Loucy (cell line): ENCODE data around the gene ALDH1A2.
"Not testable (repeated sequence)": the region's sequence is repeated elsewhere in the genome, so short reads cannot be mapped to it uniquely, and the experiment has no call there.

ENCODE experiments used
- H2AFZ ChIP-seq: fragments of 200-600 bp; sonication (generic); 2 replicates; pipeline ENCODE4 v1.6.0; 2016; ENCODE audit warnings: antibody characterized with exemption, mild to moderate bottlenecking, low read length, moderate library complexity
- H3F3A ChIP-seq: fragments of 200-600 bp; 2 replicates; pipeline ENCODE4 v1.6.0; 2016; ENCODE audit warnings: antibody characterized with exemption, low read depth, mild to moderate bottlenecking
- H3K27me3 ChIP-seq: fragments of 200-600 bp; sonication (generic); 2 replicates; pipeline ENCODE4 v1.6.1; 2014; ENCODE audit warnings: low read length, mild to moderate bottlenecking; ENCODE audit not compliant: insufficient read depth, poor library complexity, severe bottlenecking
- H3K36me3 ChIP-seq: fragments of 200-600 bp; sonication (generic); 2 replicates; pipeline ENCODE4 v1.6.1; 2016; ENCODE audit warnings: low read length; ENCODE audit not compliant: insufficient read depth
- H3K4me1 ChIP-seq: fragments of 200-600 bp; sonication (generic); 2 replicates; pipeline ENCODE4 v1.5.1; 2014; ENCODE audit warnings: low read length, mild to moderate bottlenecking; ENCODE audit not compliant: insufficient read depth, poor library complexity, severe bottlenecking
- H3K4me2 ChIP-seq: fragments of 200-600 bp; sonication (generic); 2 replicates; pipeline ENCODE4 v1.6.0; 2014; ENCODE audit warnings: antibody characterized with exemption, low read length, low read depth, mild to moderate bottlenecking; ENCODE audit not compliant: poor library complexity, severe bottlenecking
- H3K4me3 ChIP-seq: fragments of 200-600 bp; sonication (generic); 2 replicates; pipeline ENCODE4 v1.5.1; 2014; ENCODE audit warnings: low read length, mild to moderate bottlenecking, mixed read lengths; ENCODE audit not compliant: poor library complexity, severe bottlenecking
- H3K79me2 ChIP-seq: fragments of 200-600 bp; sonication (generic); 2 replicates; pipeline ENCODE4 v1.6.1; 2014; ENCODE audit warnings: low read length; ENCODE audit not compliant: insufficient read depth
- H3K9ac ChIP-seq: fragments of 200-600 bp; sonication (generic); 2 replicates; pipeline ENCODE4 v1.6.0; 2014; ENCODE audit warnings: mild to moderate bottlenecking, low read depth, low read length, moderate library complexity; ENCODE audit not compliant: poor library complexity, severe bottlenecking
- H3K9me2 ChIP-seq: fragments of 200-600 bp; sonication (generic); replicated peaks from 2 replicates; pipeline ENCODE4 v1.6.1; 2016; ENCODE audit warnings: low read depth, low read length, mixed read lengths
- H3K9me3 ChIP-seq: fragments of 200-600 bp; sonication (generic); 2 replicates; pipeline ENCODE4 v1.6.1; 2014; ENCODE audit warnings: mild to moderate bottlenecking, antibody characterized with exemption, low read length, low read depth; ENCODE audit not compliant: insufficient read depth
- H4K20me1 ChIP-seq: fragments of 200-600 bp; sonication (generic); 2 replicates; pipeline ENCODE4 v1.6.0; 2014; ENCODE audit warnings: antibody characterized with exemption, low read length, mild to moderate bottlenecking; ENCODE audit not compliant: insufficient read depth, poor library complexity, severe bottlenecking
- EZH2phosphoT487 ChIP-seq: fragments of 200-600 bp; IDR thresholded peaks from 2 replicates; pipeline ENCODE4 v1.6.1; 2018; ENCODE audit warnings: antibody characterized with exemption, mild to moderate bottlenecking, moderate library complexity, borderline replicate concordance
- TF ChIP-seq, protein P1 (sequence below): fragments of 200-600 bp; sonication (generic); conservative IDR thresholded peaks from 2 replicates; pipeline ENCODE4 v1.5.1; 2014; ENCODE audit warnings: mild to moderate bottlenecking, antibody characterized with exemption, low read length

ALDH1A2 gene

GRCh38 chr15:58083526-58083925, 18.0 kb upstream of the ALDH1A2 start:
- H3K36me3 ChIP-seq = no peaks in the 10 kb centered on the region
- no peaks in the 10 kb centered on the region for H3K9me3 ChIP-seq
- no peak overlapping the region for H3K4me2 ChIP-seq
- no peaks in the 10 kb centered on the region for H3F3A ChIP-seq
- H3K4me3 ChIP-seq = no peak overlapping the region
- no peak overlapping the region for H3K9ac ChIP-seq
- H3K9me2 ChIP-seq = no peaks in the 10 kb centered on the region
- TF ChIP-seq, protein P1, sequence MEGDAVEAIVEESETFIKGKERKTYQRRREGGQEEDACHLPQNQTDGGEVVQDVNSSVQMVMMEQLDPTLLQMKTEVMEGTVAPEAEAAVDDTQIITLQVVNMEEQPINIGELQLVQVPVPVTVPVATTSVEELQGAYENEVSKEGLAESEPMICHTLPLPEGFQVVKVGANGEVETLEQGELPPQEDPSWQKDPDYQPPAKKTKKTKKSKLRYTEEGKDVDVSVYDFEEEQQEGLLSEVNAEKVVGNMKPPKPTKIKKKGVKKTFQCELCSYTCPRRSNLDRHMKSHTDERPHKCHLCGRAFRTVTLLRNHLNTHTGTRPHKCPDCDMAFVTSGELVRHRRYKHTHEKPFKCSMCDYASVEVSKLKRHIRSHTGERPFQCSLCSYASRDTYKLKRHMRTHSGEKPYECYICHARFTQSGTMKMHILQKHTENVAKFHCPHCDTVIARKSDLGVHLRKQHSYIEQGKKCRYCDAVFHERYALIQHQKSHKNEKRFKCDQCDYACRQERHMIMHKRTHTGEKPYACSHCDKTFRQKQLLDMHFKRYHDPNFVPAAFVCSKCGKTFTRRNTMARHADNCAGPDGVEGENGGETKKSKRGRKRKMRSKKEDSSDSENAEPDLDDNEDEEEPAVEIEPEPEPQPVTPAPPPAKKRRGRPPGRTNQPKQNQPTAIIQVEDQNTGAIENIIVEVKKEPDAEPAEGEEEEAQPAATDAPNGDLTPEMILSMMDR = no peak
- no peak for TF ChIP-seq EZH2phosphoT487
- peaks cover 12% of the 10 kb centered on the region for H3K27me3 ChIP-seq
- H3K4me1 ChIP-seq = no peaks in the 10 kb centered on the region
- no peaks in the 10 kb centered on the region for H4K20me1 ChIP-seq
- no peaks in the 10 kb centered on the region for H3K79me2 ChIP-seq
- no peak overlapping the region for H2AFZ ChIP-seq

GRCh38 chr15:58081891-58082290, 16.4 kb upstream of the ALDH1A2 start:
- Histone ChIP-seq H3K79me2 (no peaks in the 10 kb centered on the region), H3K9me2 (no peaks in the 10 kb centered on the region), H3K27me3 (peaks cover 17% of the 10 kb centered on the region), H3K4me1 (no peaks in the 10 kb centered on the region), H3K9me3 (no peaks in the 10 kb centered on the region), H4K20me1 (no peaks in the 10 kb centered on the region), H3K36me3 (no peaks in the 10 kb centered on the region), H2AFZ (no peak overlapping the region), H3K9ac (no peak overlapping the region), H3K4me2 (no peak overlapping the region), H3F3A (no peaks in the 10 kb centered on the region), H3K4me3 (no peak overlapping the region)
- no peak for TF ChIP-seq EZH2phosphoT487
- TF ChIP-seq, protein P1 = no peak

DNA sequence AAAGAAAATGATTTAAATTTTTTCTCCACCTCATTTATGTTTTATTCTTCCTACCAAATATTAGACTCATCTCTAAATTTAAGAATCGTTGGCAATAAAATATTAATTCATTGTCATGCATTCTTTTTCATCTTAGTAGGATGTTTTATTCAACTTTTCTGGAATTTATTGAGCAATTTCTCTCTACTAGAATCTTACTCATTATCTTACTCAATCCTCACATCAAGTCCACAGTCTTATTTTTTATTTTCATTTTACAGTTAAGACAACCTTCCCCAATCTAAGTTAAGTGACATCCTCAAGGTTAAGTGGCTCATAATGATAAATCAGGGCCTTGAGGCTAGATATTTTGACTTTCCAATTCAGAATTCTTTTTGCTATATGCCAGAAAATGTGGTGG, 15.9 kb upstream of the ALDH1A2 start:
- no peak for TF ChIP-seq EZH2phosphoT487
- TF ChIP-seq, protein P1 = no peak
- no peaks in the 10 kb centered on the region for H4K20me1 ChIP-seq

GRCh38 chr15:58080959-58081358, 15.4 kb upstream of the ALDH1A2 start:
- H3F3A ChIP-seq, H3K9ac ChIP-seq, H3K4me2 ChIP-seq, H3K9me3 ChIP-seq, H3K79me2 ChIP-seq, H3K4me1 ChIP-seq, H3K36me3 ChIP-seq, H3K9me2 ChIP-seq, H3K4me3 ChIP-seq, H2AFZ ChIP-seq, H4K20me1 ChIP-seq: not testable (repeated sequence)
- H3K27me3 ChIP-seq = peaks cover 17% of the 10 kb centered on the region

More for the DNA sequence above, 15.9 kb upstream of the ALDH1A2 start:
- Histone ChIP-seq H3K9me2 (no peaks in the 10 kb centered on the region), H3K27me3 (peaks cover 17% of the 10 kb centered on the region), H3K9me3 (no peaks in the 10 kb centered on the region), H3K4me2 (no peak overlapping the region), H3K9ac (no peak overlapping the region), H3F3A (no peaks in the 10 kb centered on the region), H3K79me2 (no peaks in the 10 kb centered on the region), H3K4me1 (no peaks in the 10 kb centered on the region), H3K4me3 (no peak overlapping the region), H2AFZ (no peak overlapping the region), H3K36me3 (no peaks in the 10 kb centered on the region)
